Heart left ventricle (tissue), 16 donors: ENCODE results near the gene UBB. TPM values are rescaled to one million over a fixed set of nuclear protein-coding genes. Genes with fewer than 3 reads are reported as not detected.

ENCODE experiments used
- ATAC-seq, 4 donors: fragments of 200-7000 bp; cut with Tn5 transposase; one replicate each; pipeline ENCODE4 v1.9.1; 2020 to 2022; ENCODE audit warnings: moderate library complexity in 4 of 4, mild to moderate bottlenecking in 3 of 4, moderate number of reproducible peaks in 1 of 4
- DNase-seq, 5 donors: peaks; one replicate each; pipeline ENCODE4 v3.0.0-alpha.2; 2020
- H3K27ac ChIP-seq, 12 donors: fragments of 200-600 bp; sonication (generic) in 4 of 12; one replicate each; pipeline versions ENCODE4 v1.5.0 to v1.8.0; 2016 to 2022; ENCODE audit warnings: mild to moderate bottlenecking in 2 of 12
- H3K27me3 ChIP-seq, 9 donors: fragments of 200-600 bp; sonication (generic) in 2 of 9; one replicate each; pipeline versions ENCODE4 v1.5.1 to v1.8.0; 2016 to 2022; ENCODE audit warnings: mild to moderate bottlenecking in 3 of 9
- H3K36me3 ChIP-seq, 9 donors: fragments of 200-600 bp; sonication (generic) in 2 of 9; one replicate each; pipeline versions ENCODE4 v1.5.0 to v1.8.0; 2018 to 2022; ENCODE audit warnings: mild to moderate bottlenecking in 2 of 9
- H3K4me1 ChIP-seq, 12 donors: fragments of 200-600 bp; sonication (generic) in 4 of 12; one replicate each; pipeline versions ENCODE4 v1.5.0 to v1.8.0; 2016 to 2022; ENCODE audit warnings: mild to moderate bottlenecking in 3 of 12
- H3K4me3 ChIP-seq, 12 donors: fragments of 200-600 bp; sonication (generic) in 4 of 12; one replicate each; pipeline versions ENCODE4 v1.5.0 to v1.8.0; 2017 to 2022; ENCODE audit warnings: mild to moderate bottlenecking in 9 of 12, moderate library complexity in 4 of 12
- H3K9me3 ChIP-seq, 12 donors: fragments of 200-600 bp; sonication (generic) in 4 of 12; one replicate each; pipeline versions ENCODE4 v1.5.0 to v1.8.0; 2016 to 2022; ENCODE audit warnings: mild to moderate bottlenecking in 1 of 12
- POLR2A ChIP-seq, 2 donors: fragments of 450-650 bp; IDR thresholded peaks; one replicate each; pipeline ENCODE4 v1.6.1; 2017; ENCODE audit warnings: antibody characterized with exemption in 2 of 2, mild to moderate bottlenecking in 2 of 2, moderate library complexity in 2 of 2
- WGBS, 4 donors: extraction: QIAGEN DNeasy Blood & Tissue Kit in 2 of 4; methylation state at CpG; one replicate each; pipeline versions ENCODE4 v1.1.5 to v1.1.7; 2013 to 2018; 5-methylcytosine and 5-hydroxymethylcytosine counted together
- intact Hi-C, 10 donors: fragments of 100-400 bp; cut with DNase I; formaldehyde crosslinking; loops; one replicate each; pipeline versions ENCODE4 v1.11.1 to v1.14.2; 2022
- polyA plus RNA-seq, 2 donors: library from polyadenylated mRNA; stranded (reverse); fragments of 200-250 nt; gene quantifications; one replicate each; pipeline ENCODE4 v1.2.3, GENCODE V29; 2013
- total RNA-seq, 9 donors: library from RNA; depleted of rRNA in 2 of 9; stranded (reverse); fragments of >200 nt in 2 of 9; fragmentation: NEBNext Ultra II Directional in 3 of 9; extraction: Animal tissue kit (Norgen Biotek cat#: 25700) in 3 of 9; gene quantifications; one replicate each; pipeline versions ENCODE4 v1.1.0 to v1.2.4, GENCODE V29; 2016 to 2023
- TF ChIP-seq, protein P1 (sequence below), 12 donors: fragments of 200-600 bp; sonication (generic) in 4 of 12; IDR thresholded peaks; one replicate each; pipeline versions ENCODE4 v1.5.0 to v1.8.0; 2018 to 2022; ENCODE audit warnings: antibody characterized with exemption in 12 of 12, mild to moderate bottlenecking in 5 of 12
- donor health status: ischemic (EF 13 %, LVEDD 7.1; RV severe dilation, severe dysfunction).
- donor health status: healthy with polysubstance abuse.
- donor health status: DM: no; HTN: yes; CAD: no.
- donor health status: DM: no; HTN: no; CAD: no.
- donor health status: ischemic (EF 25% LVEDD 6.9; RV normal size, moderate dysfunction).
- donor health status: ischemic (EF 25% LVEDD 5.7; RV mildly dilated, moderate dysfunction).
- donor health status: healthy.
- donor health status: DM: yes; HTN: yes; CAD: no.
- donor health status: ischemic (EF 35%, LVEDD 5.7; RV mildly dilated, moderate dysfunction).
- donor health status: nonischemic (EF 11% LVEDD 7.7; RV severe dilation, severe dysfunction).
- donor health status: DM: yes; HTN: yes; CAD: no.
- donor health status: PGD.
- donor health status: ischemic (EF 29% LVEDD 5.4; RV normal size, mild dysfunction).
- donor health status: nonischemic (EF 23%, LVEDD 6.1; RV moderate dilation, normal function).

The UBB gene
- total and polyA plus RNA-seq, 11 donors = 665 to 2,180 (median 1,294) TPM

DNA sequence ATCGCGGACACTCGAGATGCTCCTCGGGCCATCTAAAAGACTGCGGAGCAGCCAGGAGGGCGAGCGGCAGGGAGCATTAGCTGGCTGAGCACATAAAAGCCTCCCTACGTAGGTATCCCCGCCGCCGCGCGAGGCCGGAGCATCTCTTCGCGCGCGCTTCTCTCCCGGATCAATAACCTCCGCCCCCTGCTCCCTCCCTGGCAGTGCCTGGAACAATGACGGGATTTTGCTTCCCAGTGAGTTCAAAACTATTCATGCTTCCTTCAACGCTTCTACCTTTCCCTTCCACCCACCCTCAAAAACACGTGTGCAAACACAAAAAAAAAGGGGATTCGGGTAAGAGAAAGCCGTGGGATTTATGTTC is 28.6 kb upstream of the UBB start:
- 2 to 5% (median 3%) methylated on average over 25 of the region's 25 CpGs for WGBS, 4 donors
- Histone ChIP-seq H3K36me3 (peaks cover 0 to 12% (median 0%) of the 10 kb centered on the region in 9 donors), H3K27me3 (peaks cover 0 to 14% (median 0%) of the 10 kb centered on the region in 9 donors), H3K4me3 (peak overlapping the region; percentile 48 to 85 (median 66)), H3K27ac (no peak overlapping the region), H3K9me3 (no peaks in the 10 kb centered on the region), H3K4me1 (peaks cover 0 to 19% (median 7%) of the 10 kb centered on the region in 12 donors)
- peak in 3 of 4 donors; percentile 34 to 47 (median 39) for ATAC-seq
- intact Hi-C loops = no loop called here
- no peak for TF ChIP-seq POLR2A (IDR thresholded peaks at IDR 0.05)
- TF ChIP-seq, protein P1, sequence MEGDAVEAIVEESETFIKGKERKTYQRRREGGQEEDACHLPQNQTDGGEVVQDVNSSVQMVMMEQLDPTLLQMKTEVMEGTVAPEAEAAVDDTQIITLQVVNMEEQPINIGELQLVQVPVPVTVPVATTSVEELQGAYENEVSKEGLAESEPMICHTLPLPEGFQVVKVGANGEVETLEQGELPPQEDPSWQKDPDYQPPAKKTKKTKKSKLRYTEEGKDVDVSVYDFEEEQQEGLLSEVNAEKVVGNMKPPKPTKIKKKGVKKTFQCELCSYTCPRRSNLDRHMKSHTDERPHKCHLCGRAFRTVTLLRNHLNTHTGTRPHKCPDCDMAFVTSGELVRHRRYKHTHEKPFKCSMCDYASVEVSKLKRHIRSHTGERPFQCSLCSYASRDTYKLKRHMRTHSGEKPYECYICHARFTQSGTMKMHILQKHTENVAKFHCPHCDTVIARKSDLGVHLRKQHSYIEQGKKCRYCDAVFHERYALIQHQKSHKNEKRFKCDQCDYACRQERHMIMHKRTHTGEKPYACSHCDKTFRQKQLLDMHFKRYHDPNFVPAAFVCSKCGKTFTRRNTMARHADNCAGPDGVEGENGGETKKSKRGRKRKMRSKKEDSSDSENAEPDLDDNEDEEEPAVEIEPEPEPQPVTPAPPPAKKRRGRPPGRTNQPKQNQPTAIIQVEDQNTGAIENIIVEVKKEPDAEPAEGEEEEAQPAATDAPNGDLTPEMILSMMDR (IDR thresholded peaks at IDR 0.05) = no peak
- DNase-seq = no peak

DNA sequence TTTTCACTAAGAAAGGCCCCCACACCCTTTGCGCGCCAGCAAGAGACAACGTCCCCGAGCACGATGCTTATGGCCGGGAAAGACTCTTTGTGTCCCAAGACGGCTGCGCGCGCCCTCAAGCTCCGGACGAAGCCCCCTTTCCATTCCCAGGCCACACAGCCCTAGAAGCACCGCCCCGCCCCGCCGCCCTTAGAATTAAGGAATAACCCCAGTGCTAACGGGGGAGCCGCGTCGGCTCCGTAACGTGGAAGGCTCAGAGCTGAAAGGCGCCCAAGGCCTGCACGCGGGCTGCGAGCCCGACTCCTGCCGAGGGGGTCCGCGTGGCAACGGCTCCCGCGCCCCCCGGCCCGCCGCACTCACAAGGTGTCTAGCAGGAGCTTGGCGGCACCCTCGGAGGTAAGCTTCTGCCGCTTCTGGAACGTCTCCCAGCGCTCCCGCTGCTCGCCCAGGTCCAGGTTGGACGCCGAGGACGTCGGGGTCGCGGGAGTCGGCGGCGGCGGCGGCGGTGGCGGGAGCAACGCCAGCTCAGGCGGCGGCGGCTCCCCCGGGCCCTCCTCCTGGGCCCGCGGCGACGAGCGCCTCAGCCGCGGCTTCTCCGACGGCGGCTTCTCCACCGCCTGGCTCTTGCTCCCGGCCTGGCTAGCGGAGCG is 28.1 kb upstream of the UBB start:
- intact Hi-C loops = no loop called here
- Histone ChIP-seq H3K4me3 (peak overlapping the region; percentile 48 to 85 (median 66)), H3K9me3 (no peaks in the 10 kb centered on the region), H3K27me3 (peaks cover 0 to 14% (median 0%) of the 10 kb centered on the region in 9 donors), H3K4me1 (peaks cover 0 to 19% (median 7%) of the 10 kb centered on the region in 12 donors), H3K27ac (peak overlapping the region in 3 of 12 donors; percentile 14 to 54 (median 42)), H3K36me3 (peaks cover 0 to 12% (median 0%) of the 10 kb centered on the region in 9 donors)
- TF ChIP-seq, protein P1 (IDR thresholded peaks at IDR 0.05) = no peak
- no peak for TF ChIP-seq POLR2A (IDR thresholded peaks at IDR 0.05)
- ATAC-seq = peak in 3 of 4 donors; percentile 8 to 64 (median 61)
- peak in 3 of 5 donors; percentile 23 to 63 (median 33) for DNase-seq
- 0 to 1% (median 0%) methylated on average over 14 to 75 of the region's 75 CpGs for WGBS, 4 donors

DNA sequence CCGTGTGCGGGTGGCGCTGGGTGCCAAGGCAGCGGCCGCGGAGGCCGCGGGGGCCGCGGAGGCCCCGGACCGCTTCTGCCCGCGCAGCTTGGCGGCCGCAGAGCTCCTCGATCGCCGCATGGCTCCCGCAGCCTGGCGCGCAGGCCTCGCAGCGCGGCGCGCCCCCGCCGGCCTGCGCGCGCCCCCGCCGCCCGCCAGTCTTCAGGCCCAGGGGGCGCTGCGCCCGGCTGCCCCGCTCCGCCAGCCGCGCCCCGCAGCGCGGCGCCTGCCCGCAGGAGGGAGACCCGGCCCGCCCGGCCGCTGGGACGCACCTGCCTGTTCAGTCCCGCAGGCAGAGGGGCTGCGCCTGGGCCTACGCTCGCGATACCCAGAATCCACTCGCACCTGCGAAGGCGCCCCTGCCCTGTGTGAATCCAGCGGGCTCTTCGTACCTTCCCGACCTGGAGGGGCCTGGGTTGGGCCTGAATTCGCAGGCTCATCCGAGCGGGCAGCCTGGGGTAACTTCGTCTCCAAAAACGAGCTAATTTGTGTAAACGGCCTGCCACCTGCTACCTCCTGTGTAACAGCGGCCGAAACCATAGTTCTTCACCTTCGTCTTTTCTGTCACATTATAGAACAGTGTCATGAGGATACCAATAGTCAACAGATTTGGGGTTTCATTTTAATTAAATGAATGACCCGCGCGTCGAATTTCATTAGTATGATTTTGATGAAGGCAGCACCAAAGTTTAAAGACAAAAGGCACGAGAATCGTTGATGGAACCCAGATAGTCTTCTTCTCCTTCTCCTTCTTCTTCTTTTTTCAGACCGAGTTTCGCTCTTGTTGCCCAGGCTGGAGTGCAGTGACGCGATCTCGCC is 27.3 kb upstream of the UBB start, which contains the start of gene CENPV:
CENPV (minus strand) TSS at position 153 of the 858 bp plus-strand sequence; CDS start at position 120, 33 bp downstream.
- peak; percentile 20 to 70 (median 36) for DNase-seq
- ATAC-seq = peak; percentile 25 to 82 (median 54)
- TF ChIP-seq POLR2A (IDR thresholded peaks at IDR 0.05) = no peak
- TF ChIP-seq, protein P1 (IDR thresholded peaks at IDR 0.05) = peak in 4 of 12 donors; percentile 8 to 28 (median 12)
- Histone ChIP-seq H3K27me3 (peaks cover 0 to 14% (median 0%) of the 10 kb centered on the region in 9 donors), H3K27ac (peak within 1 kb of the TSS in 3 of 12 donors; percentile 14 to 54 (median 42)), H3K4me1 (peaks cover 0 to 19% (median 7%) of the 10 kb centered on the region in 12 donors), H3K9me3 (no peaks in the 10 kb centered on the region), H3K36me3 (peaks cover 0 to 11% (median 0%) of the 10 kb centered on the region in 9 donors), H3K4me3 (peak within 1 kb of the TSS; percentile 48 to 85 (median 66))
- WGBS, 4 donors = 15 to 52% (median 20%) methylated on average over 29 to 83 of the region's 83 CpGs
- intact Hi-C loops = no loop called here

DNA sequence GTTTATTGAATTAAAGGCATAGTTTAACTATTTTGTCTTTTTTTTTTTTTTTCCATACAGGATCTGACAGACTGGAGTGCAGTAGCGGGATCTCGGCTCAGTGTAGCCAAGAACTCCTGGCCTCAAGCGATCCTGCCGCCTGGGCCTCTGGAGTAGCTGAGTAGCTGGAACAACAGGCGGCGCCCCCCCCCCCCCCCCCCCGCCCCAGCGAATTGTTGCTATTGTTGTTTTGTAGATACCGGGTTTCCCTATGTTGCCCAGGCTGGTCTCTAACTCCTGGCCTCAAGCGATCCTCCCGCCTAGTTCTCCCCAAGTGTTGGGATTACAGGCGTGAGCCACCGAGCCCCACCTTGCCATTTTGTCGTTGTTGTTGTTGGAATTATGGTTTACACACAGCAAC is 26.3 kb upstream of the UBB start:
- peaks cover 0 to 14% (median 0%) of the 10 kb centered on the region in 9 donors for H3K27me3 ChIP-seq
- H3K4me1 ChIP-seq = peaks cover 0 to 19% (median 7%) of the 10 kb centered on the region in 12 donors
- 83 to 94% (median 89%) methylated on average over 14 of the region's 14 CpGs for WGBS, 4 donors
- TF ChIP-seq, protein P1 (IDR thresholded peaks at IDR 0.05) = no peak
- no peak for TF ChIP-seq POLR2A (IDR thresholded peaks at IDR 0.05)
- H3K9me3 ChIP-seq = no peaks in the 10 kb centered on the region
- intact Hi-C loops = no loop called here
- no peak for DNase-seq
- ATAC-seq = no peak
- H3K27ac ChIP-seq = no peak overlapping the region
- H3K4me3 ChIP-seq = no peak overlapping the region
- H3K36me3 ChIP-seq = peaks cover 0 to 2% (median 0%) of the 10 kb centered on the region in 9 donors
